22Rv1 (cell line): ENCODE measurements around the gene THAP11.

ENCODE experiments used
- CTCF ChIP-seq: fragments of 450-650 bp; IDR thresholded peaks from 2 replicates; pipeline ENCODE4 v1.5.1; 2017; ENCODE audit warnings: mild to moderate bottlenecking
- ZFX ChIP-seq: fragments of 450-650 bp; IDR thresholded peaks from 2 replicates; pipeline ENCODE4 v1.6.1; 2017; ENCODE audit warnings: antibody characterized with exemption, borderline replicate concordance

- TF ChIP-seq CTCF: no peak
- TF ChIP-seq ZFX: no peak
Observed at GRCh38 chr16:67842509-67843342, 606 bp downstream of the THAP11 start.
